Middle frontal gyrus (tissue), 1 donor: ENCODE results near the gene FKBP3.
"Not testable (repeated sequence)": the region's sequence is repeated elsewhere in the genome, so short reads cannot be mapped to it uniquely, and the experiment has no call there.

Experiments
- DNase-seq: peaks from one replicate; pipeline ENCODE4 v3.0.0-alpha.2; 2015; ENCODE audit warnings: low spot score; ENCODE audit errors: extremely low spot score

FKBP3 gene

GRCh38 chr14:45134051-45134958, at the start of gene FKBP3:
TSS of gene FKBP3 (minus strand) at chr14:45134481. CDS start at chr14:45134456, 25 bp downstream.
- peak; percentile 99 for DNase-seq

- DNase-seq = no peak
These were observed 47.5 kb upstream of the FKBP3 start for GRCh38 chr14:45181806-45182205.

GRCh38 chr14:45181329-45181728, 47.0 kb upstream of the FKBP3 start:
- DNase-seq = no peak

DNA sequence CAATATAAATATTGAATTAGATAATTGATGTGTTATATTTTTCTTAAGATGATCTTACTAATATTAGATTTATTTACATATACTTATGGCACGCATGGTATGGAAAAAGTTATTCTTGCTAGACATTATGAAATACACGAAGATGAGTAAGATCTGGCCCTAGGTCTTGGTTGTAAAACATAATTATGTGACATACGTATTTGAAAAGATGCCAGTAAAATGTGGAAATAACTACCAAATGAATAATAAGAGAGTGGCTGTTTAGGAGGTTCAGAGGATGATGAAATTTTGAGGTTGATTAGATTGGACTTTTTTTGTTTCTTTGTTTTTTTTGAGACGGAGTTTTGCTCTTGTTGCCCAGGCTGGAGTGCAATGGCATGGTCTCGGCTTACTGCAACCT, 42.8 kb upstream of the FKBP3 start:
- DNase-seq = no peak

GRCh38 chr14:45169906-45170305, 35.6 kb upstream of the FKBP3 start:
- no peak for DNase-seq

GRCh38 chr14:45156067-45156466, 21.8 kb upstream of the FKBP3 start:
- DNase-seq = no peak

DNA sequence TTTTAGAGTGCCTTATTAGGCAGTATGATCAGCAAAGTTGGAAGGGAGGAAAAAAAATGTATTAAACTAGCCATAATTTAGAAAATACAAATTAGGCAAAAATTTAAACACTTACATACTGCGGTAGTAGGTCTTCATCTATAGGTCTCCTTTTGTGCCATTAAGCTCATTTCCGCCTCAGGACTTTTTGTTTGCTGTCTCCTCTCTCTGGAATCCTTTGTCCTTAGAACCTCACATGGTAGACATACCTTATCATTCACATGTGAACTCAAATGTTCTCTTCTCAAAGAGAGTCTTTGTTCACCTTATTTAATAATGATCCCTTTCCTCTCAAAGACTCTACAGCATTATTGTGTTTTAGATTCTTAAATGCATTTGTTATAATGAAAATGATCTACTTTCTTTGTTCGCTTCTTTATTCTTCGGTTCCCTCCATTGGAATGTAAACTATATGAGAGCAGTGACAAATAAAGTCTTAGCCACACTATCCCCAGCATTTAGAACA, 16.2 kb upstream of the FKBP3 start:
- no peak for DNase-seq

DNA sequence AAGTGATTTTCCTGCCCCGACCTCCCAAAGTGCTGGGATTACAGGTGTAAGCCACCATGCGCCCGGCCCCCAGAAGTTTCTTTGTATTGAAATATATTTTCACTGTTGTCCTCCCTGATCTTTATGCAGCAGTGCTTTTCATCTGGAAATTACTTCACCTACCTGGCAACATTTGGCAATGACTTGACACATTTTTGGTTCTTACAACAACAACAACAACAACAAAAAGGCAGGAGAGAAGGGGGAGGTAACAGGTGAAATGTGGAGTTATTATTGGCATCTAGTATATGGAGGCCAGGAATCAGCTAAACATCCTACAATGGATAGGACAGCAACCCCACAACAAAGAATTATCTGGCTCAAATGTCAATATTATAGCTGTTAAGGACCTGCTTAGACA, 15.3 kb upstream of the FKBP3 start:
- DNase-seq = no peak

- DNase-seq = no peak
These were observed 10.9 kb upstream of the FKBP3 start for GRCh38 chr14:45145214-45145613.

- DNase-seq = no peak
These were observed 10.4 kb upstream of the FKBP3 start for GRCh38 chr14:45144658-45145057.

GRCh38 chr14:45142083-45142482, 7.8 kb upstream of the FKBP3 start:
- DNase-seq = not testable (repeated sequence)

DNA sequence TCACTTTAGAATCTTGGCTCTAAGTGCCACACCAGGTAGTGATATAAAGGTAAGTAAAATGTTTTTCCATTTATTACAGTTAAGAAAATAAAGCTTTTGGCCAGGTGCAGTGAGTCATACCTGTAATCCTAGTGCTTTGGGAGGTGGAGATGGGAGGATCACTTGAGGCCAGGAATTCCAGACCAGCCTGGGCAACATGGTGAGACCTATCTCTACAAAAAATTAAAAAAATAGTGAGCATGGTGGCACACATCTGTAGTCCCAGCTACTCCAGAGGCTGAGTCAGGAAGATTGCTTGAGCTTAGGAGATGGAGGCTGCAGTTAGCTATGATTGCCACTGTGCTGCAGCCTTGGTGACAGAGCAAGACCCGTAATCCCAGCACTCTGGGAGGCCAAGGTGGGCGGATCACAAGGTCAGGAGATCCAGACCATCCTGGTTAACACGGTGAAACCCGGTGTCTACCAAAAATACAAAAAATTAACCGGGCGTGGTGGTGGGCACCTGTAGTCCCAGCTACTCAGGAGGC, 6.4 kb upstream of the FKBP3 start:
- no peak for DNase-seq

GRCh38 chr14:45136399-45136798, 2.1 kb upstream of the FKBP3 start:
- no peak for DNase-seq

- peak; percentile 93 for DNase-seq
These were observed 1.5 kb upstream of the FKBP3 start, which contains the start of gene FANCM for GRCh38 chr14:45135659-45136395. TSS of gene FANCM (plus strand) at chr14:45135930. CDS start at chr14:45136032, 102 bp downstream.

DNA sequence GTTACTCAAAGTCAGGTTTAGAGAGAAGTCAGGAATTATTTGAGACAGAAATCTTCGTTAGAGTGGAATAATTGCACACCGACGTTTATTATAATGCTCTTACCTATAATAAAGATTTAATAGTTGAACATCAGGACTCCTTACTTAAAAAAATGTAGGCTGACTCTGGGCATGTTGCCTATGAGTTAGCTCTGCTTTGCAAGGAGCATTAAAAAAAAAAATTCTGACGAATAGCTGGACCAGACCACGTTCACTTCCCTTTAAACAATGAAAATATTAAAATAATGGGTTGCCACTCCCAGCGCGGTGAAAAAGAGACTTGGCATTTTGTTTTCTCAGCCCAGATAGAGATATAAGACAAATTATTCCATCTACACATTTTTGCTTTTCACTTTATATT, 875 bp upstream of the FKBP3 start:
- DNase-seq = no peak

DNA sequence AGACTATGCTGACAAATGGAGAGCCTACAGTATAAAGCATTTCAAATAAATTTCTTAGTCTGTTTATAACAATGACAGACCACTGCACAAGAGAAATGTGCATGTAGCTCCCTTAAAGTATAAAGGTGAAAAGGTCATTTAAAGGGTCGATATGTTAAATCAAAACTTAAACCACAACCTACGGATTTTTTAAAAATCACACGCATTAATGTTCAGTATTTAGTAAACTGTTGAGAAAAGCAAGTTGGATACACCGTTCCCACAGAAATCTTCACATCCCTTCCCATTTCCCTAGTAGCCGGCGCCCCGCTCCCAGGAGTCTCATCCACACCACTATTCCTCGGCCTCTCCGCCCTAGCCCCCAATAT, 614 bp downstream of the FKBP3 start:
- DNase-seq = no peak

DNA sequence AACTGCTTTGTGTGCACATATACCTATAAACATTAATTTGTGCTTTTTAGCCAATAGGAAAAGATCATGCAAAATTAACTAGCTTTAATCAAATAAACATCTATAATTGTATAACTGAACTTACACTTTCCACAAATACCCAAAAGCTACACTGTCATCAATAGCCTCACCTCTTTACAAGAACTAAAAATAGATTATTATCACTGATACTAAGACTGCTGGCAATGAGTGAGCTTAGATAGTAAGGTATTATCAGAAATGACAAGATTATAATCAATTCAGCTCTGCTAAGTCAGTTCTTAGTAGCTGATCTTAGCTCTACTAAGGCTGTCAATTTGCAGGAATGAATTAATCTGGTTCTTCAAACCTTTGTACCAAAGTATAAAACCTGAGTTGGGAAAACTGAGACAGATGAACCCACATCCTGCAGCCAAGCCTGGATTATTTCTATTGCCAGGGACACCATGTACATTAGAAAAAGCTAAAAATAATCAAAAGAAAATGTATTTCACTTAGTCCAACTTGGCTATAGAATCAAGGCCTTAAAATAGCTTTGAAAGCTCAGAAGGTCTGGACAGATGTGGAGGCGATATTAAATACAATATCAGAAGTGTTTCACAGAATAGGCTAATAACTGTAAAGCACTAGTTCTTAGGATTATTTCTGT, 5.2 kb downstream of the FKBP3 start:
- no peak for DNase-seq

DNA sequence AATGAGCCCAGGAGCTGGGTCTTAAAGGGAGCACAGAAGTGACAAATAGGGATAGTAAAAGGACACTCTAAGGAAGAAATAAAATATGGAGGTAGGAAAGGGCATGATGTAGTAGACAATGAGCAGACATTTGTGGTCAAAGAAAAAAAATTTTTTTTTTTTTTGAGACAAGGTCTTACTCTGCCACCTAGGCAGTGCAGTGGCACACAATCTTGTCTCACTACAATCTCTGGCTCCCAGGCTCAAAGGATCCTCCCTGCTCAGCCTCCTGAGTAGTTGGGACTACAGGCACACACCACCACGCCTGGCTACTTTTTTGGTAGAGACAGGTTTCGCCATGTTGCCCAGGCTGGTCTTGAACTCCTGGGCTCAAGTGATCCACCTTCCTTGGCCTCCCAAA, 8.5 kb downstream of the FKBP3 start:
- no peak for DNase-seq

GRCh38 chr14:45123271-45123670, 11.0 kb downstream of the FKBP3 start:
- no peak for DNase-seq

- DNase-seq = no peak
These were observed 14.2 kb downstream of the FKBP3 start for GRCh38 chr14:45120096-45120495.

DNA sequence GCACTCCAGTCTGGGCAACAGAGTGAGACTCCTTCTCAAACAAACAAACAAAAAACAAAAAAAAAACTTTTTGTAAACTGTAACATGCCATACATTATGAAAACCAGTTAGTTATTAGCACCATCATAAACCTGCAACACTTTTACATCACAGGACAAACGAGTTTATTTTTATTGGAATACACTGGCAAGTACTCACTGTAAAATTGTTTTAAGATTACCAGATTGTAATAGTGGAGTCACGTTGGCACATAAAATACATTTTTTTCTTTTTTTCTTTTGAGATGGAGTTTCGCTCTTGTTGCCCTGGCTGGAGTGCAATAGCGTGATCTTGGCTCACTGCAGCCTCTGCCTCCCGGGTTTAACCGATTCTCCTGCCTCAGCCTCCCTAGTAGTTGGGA, 15.7 kb downstream of the FKBP3 start:
- DNase-seq = no peak
